ENCODE data around the gene NCMAP.

DNA sequence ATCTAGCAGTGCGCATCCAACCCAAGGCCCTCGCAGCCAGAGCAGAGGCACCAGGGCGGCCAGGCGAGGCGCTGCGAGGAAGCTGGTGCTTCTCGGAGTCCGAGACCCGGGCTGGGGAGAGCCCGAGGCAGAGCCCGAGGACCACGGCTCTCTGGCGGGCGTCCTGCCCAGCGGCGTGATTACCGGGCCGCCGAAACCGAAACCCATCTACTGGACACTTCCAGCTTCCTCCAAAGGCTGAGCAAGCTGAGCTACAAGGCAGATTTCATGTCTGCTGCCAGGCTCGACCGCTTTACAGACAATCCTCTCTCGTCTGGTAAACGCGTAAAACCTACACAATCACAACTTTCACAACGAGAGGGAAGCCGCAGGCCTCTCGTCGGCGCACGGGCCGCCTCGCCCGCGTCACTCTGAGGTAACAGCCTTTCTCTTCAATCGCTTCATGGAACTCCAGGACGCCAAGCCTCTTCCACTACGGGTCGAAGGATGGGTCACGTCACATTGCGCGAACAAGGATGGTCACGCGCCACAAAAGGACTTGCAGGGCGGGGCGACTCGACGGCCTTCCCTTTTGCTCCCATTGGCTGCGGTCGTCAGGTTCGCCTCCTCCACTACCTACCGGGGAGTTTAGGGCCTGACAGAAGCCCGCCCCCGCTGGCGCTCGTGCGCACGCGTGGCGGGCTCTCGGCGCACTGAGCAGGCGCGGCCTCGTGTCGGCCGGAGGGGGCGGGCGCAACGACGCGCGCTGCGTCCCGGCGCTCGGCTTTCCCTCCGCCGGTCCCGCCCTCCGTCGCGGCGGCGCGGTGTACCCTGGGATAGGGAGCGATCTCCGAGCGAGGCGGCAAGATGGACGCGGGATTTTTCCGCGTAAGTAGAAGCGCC lies 86.8 kb downstream of the NCMAP start, which contains the start of gene SRRM1:
- peak; percentile 13; the same call in 1 of the 2 replicates for TF ChIP-seq GATA2 (IDR thresholded peaks at IDR 0.05; ENCODE audit: low read depth, low read length)
- no peak for TF ChIP-seq GATA3 (IDR thresholded peaks at IDR 0.05; ENCODE audit: low read depth, low read length)

Data from SH-SY5Y (cell line).